ENCODE results near the gene MED28. TPM values are rescaled to one million over a fixed set of nuclear protein-coding genes. Genes with fewer than 3 reads are reported as not detected.
A peak's percentile ranks its signal among the peaks of the same experiment; 100 is the strongest.

The MED28 gene
- total and polyA plus RNA-seq, 10 of the 15 experiments (the other 5 are each of a cell fraction or from before 2014, with no cell fraction given) = 19.9 to 77.4 (median 52.0) TPM

- no peak for TF ChIP-seq CEBPZ (IDR thresholded peaks at IDR 0.05; ENCODE audit: low read depth, low read length)
- peak; percentile 55; the same call in 1 of the 2 replicates for TF ChIP-seq EED (IDR thresholded peaks at IDR 0.05; ENCODE audit: low read depth)
- no peak for TF ChIP-seq BACH1 (IDR thresholded peaks at IDR 0.05; ENCODE audit: borderline replicate concordance)
- no peak for TF ChIP-seq E4F1 (IDR thresholded peaks at IDR 0.05; ENCODE audit: borderline replicate concordance, partially characterized antibody)
- 0 out of 4 replicates have a peak, but pooled peaks of 1 of the 2 experiments have one; percentile 6 for TF ChIP-seq BHLHE40 (IDR thresholded peaks at IDR 0.05; ENCODE audit: borderline replicate concordance in 1 of 2, low read depth in 2 of 2, low read length in 1 of 2)
- peak; percentile 24; the same call in 1 of the 2 replicates for TF ChIP-seq MXI1 (IDR thresholded peaks at IDR 0.05; ENCODE audit: low read depth, low read length)
- peak; percentile 79; the same call in 1 of the 2 replicates for TF ChIP-seq SIN3A (IDR thresholded peaks at IDR 0.05; ENCODE audit: low read depth, low read length)
- TF ChIP-seq MTA2 (IDR thresholded peaks at IDR 0.05; ENCODE audit: low read depth) = no peak
- TF ChIP-seq IKZF1 (conservative IDR thresholded peaks at IDR 0.05) = 0 out of 2 replicates have a peak, but pooled peaks have one; percentile 25
- no peak for TF ChIP-seq IRF5 (IDR thresholded peaks at IDR 0.05; ENCODE audit: borderline replicate concordance)
- TF ChIP-seq FOXK2 (IDR thresholded peaks at IDR 0.05) = peak; percentile 35; the same call in 1 of the 2 replicates
- TF ChIP-seq USF2 (IDR thresholded peaks at IDR 0.05; ENCODE audit: borderline replicate concordance, low read depth, low read length) = no peak
- no peak for TF ChIP-seq ZNF274 (IDR thresholded peaks at IDR 0.05; ENCODE audit: insufficient read depth, insufficient read length)
- TF ChIP-seq NFIC (IDR thresholded peaks at IDR 0.05; ENCODE audit: low read depth, low read length) = peak; percentile 7; the same call in 1 of the 2 replicates
These were observed 36.0 kb upstream of the MED28 start (continued) for GRCh38 chr4:17578482-17578891.

All from GM12878 (cell line).